ENCODE measurements around the gene RRBP1. TPM values are rescaled to one million over a fixed set of nuclear protein-coding genes. Genes with fewer than 3 reads are reported as not detected.

RRBP1 gene, protein sequence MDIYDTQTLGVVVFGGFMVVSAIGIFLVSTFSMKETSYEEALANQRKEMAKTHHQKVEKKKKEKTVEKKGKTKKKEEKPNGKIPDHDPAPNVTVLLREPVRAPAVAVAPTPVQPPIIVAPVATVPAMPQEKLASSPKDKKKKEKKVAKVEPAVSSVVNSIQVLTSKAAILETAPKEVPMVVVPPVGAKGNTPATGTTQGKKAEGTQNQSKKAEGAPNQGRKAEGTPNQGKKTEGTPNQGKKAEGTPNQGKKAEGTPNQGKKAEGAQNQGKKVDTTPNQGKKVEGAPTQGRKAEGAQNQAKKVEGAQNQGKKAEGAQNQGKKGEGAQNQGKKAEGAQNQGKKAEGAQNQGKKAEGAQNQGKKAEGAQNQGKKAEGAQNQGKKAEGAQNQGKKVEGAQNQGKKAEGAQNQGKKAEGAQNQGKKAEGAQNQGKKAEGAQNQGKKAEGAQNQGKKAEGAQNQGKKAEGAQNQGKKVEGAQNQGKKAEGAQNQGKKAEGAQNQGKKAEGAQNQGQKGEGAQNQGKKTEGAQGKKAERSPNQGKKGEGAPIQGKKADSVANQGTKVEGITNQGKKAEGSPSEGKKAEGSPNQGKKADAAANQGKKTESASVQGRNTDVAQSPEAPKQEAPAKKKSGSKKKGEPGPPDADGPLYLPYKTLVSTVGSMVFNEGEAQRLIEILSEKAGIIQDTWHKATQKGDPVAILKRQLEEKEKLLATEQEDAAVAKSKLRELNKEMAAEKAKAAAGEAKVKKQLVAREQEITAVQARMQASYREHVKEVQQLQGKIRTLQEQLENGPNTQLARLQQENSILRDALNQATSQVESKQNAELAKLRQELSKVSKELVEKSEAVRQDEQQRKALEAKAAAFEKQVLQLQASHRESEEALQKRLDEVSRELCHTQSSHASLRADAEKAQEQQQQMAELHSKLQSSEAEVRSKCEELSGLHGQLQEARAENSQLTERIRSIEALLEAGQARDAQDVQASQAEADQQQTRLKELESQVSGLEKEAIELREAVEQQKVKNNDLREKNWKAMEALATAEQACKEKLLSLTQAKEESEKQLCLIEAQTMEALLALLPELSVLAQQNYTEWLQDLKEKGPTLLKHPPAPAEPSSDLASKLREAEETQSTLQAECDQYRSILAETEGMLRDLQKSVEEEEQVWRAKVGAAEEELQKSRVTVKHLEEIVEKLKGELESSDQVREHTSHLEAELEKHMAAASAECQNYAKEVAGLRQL (N-terminal part only)
- total RNA-seq, result 182 and 193 TPM in 2 replicates
- polyA plus RNA-seq, result 242 and 274 TPM in 2 replicates

DNA sequence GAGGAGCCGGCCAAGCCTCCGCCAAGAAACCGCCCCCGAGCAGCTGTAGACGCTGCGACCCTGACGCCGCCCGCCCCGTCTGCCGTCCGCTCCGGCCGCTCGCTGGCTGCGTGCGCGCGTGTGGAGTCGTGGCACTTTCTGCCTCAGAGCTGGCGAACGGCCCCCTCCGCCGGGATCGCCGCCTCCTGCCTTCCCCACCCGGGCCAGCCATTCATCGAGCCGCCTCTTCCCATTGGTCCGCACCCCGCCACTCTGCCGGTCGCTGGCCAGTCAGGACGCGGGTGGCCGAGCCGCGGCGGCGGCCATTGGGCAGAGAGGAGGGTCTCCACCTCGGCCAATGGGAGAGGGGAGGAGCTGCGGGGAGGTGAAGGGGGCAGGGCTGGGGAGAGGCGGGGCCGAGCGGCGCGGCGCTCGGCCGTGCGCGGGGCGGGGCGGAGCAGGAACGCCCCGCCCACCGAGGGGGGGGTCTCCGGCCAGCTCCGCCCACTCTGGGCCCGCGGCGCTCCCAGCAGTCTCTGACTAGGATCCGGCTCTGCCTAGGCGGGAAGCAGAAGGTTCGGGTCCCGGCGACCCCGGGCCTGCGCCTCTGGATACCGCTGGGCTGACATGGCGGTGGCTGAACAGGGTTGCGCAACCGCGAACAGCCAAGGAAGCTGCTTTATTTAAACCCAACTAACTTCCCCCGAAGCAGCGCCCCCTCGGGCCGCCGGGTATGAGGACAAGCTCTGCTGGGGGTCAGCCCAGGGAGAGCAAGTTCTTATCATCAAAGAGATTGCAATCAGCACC, at the start of gene RRBP1:
Gene RRBP1 (minus strand): TSS at position 140 of the 786 bp plus-strand sequence. CDS start 21,735 bp downstream, outside the sequence.
- 1% methylated on average over 42 of the region's 79 CpGs for WGBS (ENCODE audit: low lambda C conversion rate, missing lambda C conversion rate)
- peak; percentile 99 for DNase-seq (ENCODE audit: low spot score)
- Histone ChIP-seq H3K4me1 (ENCODE audit: insufficient read depth) (peaks cover 39% of the 10 kb centered on the region), H3K27ac (peak within 1 kb of the TSS; percentile 99), H3K9me3 (ENCODE audit: low read depth) (no peaks in the 10 kb centered on the region), H4K20me1 (ENCODE audit: insufficient read depth, poor library complexity, severe bottlenecking) (peaks cover 37% of the 10 kb centered on the region), H3K9me2 (replicated peaks; ENCODE audit: insufficient read depth) (no peaks in the 10 kb centered on the region), H3K36me3 (replicated peaks; ENCODE audit: insufficient read depth, low read depth) (no peaks in the 10 kb centered on the region), H3K27me3 (no peaks in the 10 kb centered on the region), H3K4me2 (peak within 1 kb of the TSS; percentile 66), H3K4me3 (peak within 1 kb of the TSS; percentile 88), H3K79me2 (peaks cover 38% of the 10 kb centered on the region), H2AFZ (peak within 1 kb of the TSS; percentile 20)
- TF ChIP-seq EZH2 (IDR thresholded peaks at IDR 0.05; ENCODE audit: borderline replicate concordance), result no peak
- TF ChIP-seq, protein P1, sequence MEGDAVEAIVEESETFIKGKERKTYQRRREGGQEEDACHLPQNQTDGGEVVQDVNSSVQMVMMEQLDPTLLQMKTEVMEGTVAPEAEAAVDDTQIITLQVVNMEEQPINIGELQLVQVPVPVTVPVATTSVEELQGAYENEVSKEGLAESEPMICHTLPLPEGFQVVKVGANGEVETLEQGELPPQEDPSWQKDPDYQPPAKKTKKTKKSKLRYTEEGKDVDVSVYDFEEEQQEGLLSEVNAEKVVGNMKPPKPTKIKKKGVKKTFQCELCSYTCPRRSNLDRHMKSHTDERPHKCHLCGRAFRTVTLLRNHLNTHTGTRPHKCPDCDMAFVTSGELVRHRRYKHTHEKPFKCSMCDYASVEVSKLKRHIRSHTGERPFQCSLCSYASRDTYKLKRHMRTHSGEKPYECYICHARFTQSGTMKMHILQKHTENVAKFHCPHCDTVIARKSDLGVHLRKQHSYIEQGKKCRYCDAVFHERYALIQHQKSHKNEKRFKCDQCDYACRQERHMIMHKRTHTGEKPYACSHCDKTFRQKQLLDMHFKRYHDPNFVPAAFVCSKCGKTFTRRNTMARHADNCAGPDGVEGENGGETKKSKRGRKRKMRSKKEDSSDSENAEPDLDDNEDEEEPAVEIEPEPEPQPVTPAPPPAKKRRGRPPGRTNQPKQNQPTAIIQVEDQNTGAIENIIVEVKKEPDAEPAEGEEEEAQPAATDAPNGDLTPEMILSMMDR (IDR thresholded peaks at IDR 0.05; ENCODE audit: poor library complexity), result peak; percentile 78

DNA sequence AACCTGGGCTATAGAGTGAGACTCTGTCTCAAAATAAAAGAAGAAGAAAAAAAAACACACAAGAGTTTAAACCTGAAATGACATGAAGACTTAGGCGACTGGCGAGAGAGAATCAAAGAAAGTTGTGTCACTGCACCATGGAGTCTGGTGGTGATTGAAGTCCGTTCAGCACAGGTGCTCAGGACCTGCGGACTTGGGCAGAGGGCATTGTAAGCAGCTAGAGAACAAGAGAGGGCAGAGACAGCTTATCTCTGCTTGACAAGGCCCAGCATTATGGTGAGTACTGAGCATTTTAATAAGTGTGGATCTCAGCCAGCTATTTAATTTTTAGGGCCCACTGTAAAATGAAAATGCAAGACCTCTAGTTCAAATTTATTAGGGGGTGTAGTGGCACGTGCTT, 49.2 kb upstream of the RRBP1 start:
- Histone ChIP-seq H3K36me3 (replicated peaks; ENCODE audit: insufficient read depth, low read depth) (no peaks in the 10 kb centered on the region), H3K27ac (no peak overlapping the region), H4K20me1 (ENCODE audit: insufficient read depth, poor library complexity, severe bottlenecking) (no peaks in the 10 kb centered on the region), H3K9me2 (replicated peaks; ENCODE audit: insufficient read depth) (no peaks in the 10 kb centered on the region), H2AFZ (no peak overlapping the region), H3K9me3 (ENCODE audit: low read depth) (no peaks in the 10 kb centered on the region), H3K27me3 (no peaks in the 10 kb centered on the region), H3K4me2 (no peak overlapping the region), H3K79me2 (no peaks in the 10 kb centered on the region), H3K4me3 (no peak overlapping the region), H3K4me1 (ENCODE audit: insufficient read depth) (peaks cover 18% of the 10 kb centered on the region)
- DNase-seq (ENCODE audit: low spot score), result no peak
- WGBS (ENCODE audit: low lambda C conversion rate, missing lambda C conversion rate), result 93% methylated on average over 5 of the region's 5 CpGs
- TF ChIP-seq EZH2phosphoT487 (IDR thresholded peaks at IDR 0.05; ENCODE audit: low read depth, severe bottlenecking, unreplicated experiment), result no peak
- TF ChIP-seq EZH2 (IDR thresholded peaks at IDR 0.05; ENCODE audit: borderline replicate concordance), result no peak
- TF ChIP-seq, protein P1 (IDR thresholded peaks at IDR 0.05; ENCODE audit: poor library complexity), result no peak

DNA sequence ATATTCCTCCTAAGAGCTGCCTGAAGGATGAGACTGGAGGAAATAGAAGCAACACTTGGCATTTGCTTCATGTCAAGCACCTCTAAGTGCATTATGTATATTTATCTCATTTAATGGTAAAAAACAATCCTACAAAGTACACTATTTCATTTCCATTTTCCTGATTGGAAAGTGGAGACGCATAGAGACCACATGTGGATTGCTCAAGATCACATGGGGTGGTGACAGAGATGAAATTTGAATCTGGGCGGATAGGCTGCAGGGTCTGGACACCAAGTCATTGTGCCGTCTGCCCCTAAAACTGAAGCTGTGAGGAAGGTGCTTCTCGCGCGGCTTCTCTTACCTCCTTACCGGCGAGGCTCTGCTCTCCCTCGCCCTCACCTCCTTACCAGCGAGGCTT, 48.0 kb upstream of the RRBP1 start:
- TF ChIP-seq, protein P1 (IDR thresholded peaks at IDR 0.05; ENCODE audit: poor library complexity), result no peak
- TF ChIP-seq EZH2 (IDR thresholded peaks at IDR 0.05; ENCODE audit: borderline replicate concordance), result no peak
- TF ChIP-seq EZH2phosphoT487 (IDR thresholded peaks at IDR 0.05; ENCODE audit: low read depth, severe bottlenecking, unreplicated experiment), result no peak
- Histone ChIP-seq H3K36me3 (replicated peaks; ENCODE audit: insufficient read depth, low read depth) (no peaks in the 10 kb centered on the region), H3K4me1 (ENCODE audit: insufficient read depth) (peaks cover 12% of the 10 kb centered on the region), H4K20me1 (ENCODE audit: insufficient read depth, poor library complexity, severe bottlenecking) (no peaks in the 10 kb centered on the region), H2AFZ (no peak overlapping the region), H3K4me3 (no peak overlapping the region), H3K27me3 (no peaks in the 10 kb centered on the region), H3K4me2 (no peak overlapping the region), H3K9me3 (ENCODE audit: low read depth) (no peaks in the 10 kb centered on the region), H3K9me2 (replicated peaks; ENCODE audit: insufficient read depth) (no peaks in the 10 kb centered on the region), H3K79me2 (no peaks in the 10 kb centered on the region), H3K27ac (no peak overlapping the region)
- no peak for DNase-seq (ENCODE audit: low spot score)
- 93% methylated on average over 10 of the region's 10 CpGs for WGBS (ENCODE audit: low lambda C conversion rate, missing lambda C conversion rate)

All from hepatocyte (in vitro differentiated cells).